Limb (tissue), 2 donors: ENCODE data around the gene PNPLA2.

Experiments
- DNase-seq, 2 donors: peaks; one replicate each; pipeline ENCODE4 v3.0.0-alpha.2; 2016; ENCODE audit errors: extremely low spot score in 2 of 2

Gene PNPLA2

DNA sequence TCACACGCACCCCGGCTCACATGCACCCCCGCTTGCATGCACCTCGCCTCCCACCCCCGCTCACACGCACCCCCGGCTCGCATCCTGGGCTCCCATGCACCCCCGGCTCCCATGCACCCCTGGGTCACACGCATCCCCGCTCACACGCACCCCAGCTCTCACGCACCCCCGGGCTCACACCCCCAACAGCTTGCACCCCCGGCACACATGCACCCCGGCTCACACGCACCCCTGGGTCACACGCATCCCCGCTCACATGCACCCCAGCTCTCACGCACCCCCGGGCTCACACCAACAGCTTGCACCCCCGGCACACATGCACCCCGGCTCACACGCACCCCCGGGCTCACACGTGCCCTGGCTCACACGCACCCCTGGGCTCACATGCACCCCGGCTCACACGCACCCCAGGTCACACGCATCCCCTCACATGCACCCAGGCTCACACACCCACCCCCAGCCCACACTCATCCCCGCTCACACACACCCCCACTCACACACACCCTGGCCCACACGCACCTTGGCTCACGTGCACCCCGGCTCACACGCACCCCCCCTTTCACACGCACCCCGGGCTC lies 40.1 kb downstream of the PNPLA2 start:
- DNase-seq = no peak

DNA sequence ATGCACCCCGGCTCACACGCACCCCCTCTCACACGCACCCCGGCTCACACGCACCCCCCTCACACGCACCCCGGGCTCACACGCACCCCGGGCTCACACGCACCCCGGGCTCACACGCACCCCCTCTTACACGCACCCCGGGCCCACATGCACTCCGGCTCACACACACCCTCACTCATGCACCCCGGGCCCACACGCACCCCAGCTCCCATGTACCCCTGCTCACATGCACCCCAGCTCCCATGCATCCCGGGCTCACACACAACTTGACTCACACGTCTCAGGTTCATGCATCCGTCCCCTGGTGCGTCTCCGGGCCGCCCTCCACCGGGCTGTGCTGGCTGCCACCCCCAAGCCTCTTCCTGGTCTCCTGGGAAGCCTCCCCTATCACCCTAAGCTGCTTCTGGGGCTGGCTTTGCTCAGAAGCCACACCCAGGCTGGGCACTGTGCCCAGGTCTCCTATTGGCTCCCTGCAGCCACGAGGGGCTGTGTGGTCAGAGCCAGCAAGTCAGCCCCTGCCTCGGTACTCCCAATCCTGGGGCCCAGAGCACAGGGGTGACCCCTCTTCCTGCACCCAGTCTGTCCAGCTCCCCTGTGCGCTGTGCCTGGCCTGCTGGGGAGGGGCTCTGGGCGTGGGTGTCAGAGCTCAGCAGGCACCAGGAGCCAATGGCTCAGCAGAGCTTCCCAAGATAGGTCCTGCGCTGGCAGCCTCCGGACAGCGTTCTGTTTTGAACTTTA lies 40.8 kb downstream of the PNPLA2 start:
- peak; percentile 56 to 81 for DNase-seq

- DNase-seq = no peak
Observed at GRCh38 chr11:860234-861104, 41.8 kb downstream of the PNPLA2 start.

GRCh38 chr11:861105-861479 lies 42.4 kb downstream of the PNPLA2 start:
- DNase-seq = no peak

GRCh38 chr11:862081-862661 lies 43.5 kb downstream of the PNPLA2 start:
- no peak for DNase-seq

- no peak for DNase-seq
Observed at GRCh38 chr11:862696-863022, 43.9 kb downstream of the PNPLA2 start.

- DNase-seq = no peak
Observed at GRCh38 chr11:863023-863909, 44.6 kb downstream of the PNPLA2 start.

GRCh38 chr11:863910-864827 lies 45.5 kb downstream of the PNPLA2 start:
- no peak for DNase-seq

DNA sequence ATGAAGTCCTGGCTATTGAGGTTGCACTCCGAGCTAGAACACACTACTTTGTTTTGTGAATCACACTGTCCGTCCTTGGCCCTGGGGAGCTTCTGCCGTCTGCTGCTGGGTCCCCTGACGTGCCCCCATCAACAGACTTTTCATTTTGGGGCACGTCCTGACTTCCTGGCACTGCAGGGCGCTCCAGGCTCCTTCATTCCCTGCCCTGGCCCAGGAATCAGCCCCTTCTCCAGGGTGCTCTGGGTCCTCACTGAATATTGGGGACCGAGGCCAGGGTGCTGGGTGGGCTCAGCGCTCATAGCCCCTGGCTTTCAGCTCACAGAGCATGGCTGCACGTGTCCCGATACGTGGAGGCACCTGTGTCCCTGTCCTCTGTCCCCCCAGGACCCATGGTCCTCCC lies 46.2 kb downstream of the PNPLA2 start:
- DNase-seq = no peak

DNA sequence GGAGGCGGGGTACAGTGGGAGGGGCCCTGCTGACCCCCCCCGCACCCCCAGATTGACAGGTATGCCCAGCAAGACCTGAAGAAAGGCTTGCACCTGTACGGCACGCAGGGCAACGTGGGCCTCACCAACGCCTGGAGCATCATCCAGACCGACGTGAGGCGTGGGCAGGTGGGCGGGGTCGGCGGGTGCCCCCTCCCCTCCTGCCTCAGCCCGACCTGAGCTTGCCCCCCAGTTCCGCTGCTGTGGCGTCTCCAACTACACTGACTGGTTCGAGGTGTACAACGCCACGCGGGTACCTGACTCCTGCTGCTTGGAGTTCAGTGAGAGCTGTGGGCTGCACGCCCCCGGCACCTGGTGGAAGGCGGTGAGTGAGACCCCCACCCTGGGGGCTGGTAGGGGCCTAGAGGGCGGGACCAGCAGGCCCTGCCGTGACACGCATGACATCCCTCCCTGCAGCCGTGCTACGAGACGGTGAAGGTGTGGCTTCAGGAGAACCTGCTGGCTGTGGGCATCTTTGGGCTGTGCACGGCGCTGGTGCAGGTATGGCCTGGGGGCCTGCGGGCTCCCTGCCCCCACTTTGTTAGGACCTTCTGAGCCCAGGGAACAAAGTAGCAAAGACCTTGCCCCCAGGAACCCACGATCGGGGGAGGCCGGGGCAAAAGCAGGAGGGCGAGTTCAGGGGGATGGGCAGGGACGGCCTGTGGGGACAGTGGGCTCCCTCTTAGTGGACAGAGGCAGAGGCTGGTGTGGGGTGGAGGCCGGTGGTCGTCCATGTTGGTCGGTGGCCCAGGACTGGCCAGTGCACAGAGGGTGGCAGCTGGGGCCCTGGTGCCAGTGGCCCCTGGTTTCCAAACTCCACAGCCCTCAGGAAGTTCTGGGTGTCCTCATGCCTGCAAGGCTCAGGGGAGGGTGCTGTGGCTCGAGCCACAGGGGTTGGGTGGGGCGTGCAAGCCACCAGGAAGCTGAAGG lies 47.0 kb downstream of the PNPLA2 start:
- no peak for DNase-seq

GRCh38 chr11:866481-866880 lies 47.8 kb downstream of the PNPLA2 start:
- DNase-seq = no peak

DNA sequence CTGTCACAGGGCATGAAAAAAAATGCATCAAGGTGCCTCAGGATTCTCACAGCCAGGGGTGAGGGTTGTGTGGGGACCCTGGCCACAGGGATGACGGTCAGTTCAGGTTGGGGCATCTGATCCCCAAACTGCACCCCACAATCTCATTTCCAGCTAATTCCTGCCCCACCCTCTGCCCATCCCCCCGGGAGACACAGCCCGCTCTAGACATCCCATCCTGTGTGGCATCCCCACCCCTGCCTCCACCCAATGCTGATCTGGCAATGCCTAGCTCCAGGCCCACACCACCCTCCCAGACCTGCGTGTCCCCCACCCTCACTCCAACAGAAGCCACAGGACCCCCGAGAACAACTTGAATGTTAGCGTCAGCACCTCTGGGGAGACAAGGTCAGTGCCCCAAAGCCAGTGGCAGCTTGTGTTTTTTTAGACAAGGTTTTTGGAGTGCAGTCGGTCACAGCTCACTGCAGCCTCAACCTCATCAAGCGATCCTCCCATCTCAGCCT lies 49.2 kb downstream of the PNPLA2 start:
- DNase-seq = no peak

DNA sequence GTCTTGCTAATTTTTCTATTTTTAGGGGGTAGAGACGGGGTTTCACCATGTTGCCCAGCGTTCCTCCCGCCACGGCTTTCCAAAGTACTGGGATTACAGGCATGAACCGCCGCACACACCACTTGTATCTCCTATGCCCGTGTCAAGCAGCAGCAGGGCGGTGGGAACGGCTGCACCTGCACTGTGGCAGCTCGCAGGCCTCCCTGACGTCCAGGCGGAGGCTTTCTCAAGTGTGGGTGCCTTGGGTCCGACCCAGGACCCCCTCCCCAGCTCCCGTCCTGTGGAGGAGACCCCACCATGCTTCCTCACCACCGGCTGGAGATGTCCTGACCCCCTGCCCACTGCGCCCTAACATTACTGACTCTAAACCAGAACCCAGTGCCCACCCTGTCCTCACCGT lies 49.7 kb downstream of the PNPLA2 start:
- DNase-seq = no peak

- DNase-seq = no peak
Observed at GRCh38 chr11:868802-869201, 50.1 kb downstream of the PNPLA2 start.

DNA sequence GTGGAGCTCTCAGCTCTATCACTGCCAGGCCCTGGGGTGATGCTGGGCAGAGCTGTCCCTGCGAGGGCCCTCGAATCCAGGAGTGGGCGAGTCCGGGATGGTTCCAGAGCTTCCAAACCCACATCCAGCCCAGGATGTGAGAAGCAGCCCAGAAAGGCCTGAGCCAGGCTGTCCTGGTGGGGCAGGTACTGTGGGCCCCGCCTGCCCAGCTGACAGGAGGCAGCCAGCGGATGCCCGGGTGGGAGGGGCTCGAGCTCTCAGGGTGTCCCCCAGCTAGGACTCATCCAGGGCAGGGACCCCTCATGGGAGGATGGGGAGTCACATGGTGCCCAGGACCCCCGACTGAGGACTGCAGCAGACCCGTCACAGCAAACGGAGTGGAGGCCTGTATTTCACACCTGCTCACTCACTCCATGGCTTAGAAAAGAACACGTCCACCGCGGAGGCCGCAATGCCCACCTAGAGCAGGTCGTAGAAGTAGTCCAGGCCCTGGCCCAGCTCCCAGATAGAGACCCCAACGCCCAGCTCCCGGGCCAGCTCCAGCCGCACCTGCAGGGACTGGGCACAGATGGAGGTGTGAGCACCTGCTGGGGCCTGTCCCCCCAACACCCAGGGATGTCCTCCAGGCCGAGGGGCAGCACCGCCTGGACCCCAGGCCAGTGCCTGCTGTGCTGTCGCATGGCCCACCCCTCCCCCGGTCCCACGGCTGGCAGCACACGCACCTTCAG lies 50.8 kb downstream of the PNPLA2 start:
- no peak for DNase-seq

DNA sequence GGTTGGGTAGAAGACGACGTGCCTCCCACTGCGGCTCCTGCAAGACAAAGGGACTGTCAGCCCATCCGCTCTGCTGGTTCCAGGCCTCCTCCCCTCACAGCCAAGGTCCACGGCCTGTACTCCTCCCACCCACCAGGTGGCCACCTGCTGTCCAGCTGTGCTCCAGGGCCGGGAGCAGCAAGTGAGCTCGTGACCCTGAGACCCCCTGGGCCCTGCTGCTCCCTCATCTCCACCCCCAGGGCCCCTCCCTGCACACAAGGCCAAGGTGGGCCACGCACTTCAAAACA lies 51.4 kb downstream of the PNPLA2 start:
- DNase-seq = no peak

DNA sequence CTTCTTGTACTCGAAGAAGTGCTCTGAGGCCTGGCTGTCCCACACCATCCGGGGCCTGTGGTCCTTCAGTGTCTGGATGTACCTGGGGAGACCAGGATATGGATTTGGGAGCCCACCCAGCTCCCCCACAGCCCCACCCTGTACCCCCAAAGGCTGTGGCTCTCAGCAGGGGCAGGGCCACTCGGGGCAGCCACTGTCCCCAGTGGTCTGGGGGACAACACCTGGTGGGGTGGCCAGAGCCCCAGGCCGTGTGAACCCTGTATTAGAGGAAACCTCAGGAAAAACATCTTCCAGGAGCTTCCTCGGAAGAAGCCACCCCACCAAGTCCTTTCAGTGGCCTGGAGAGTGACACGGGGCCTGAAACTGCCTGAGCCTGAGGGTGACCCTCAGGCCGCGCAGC lies 51.7 kb downstream of the PNPLA2 start:
- DNase-seq = no peak

- DNase-seq = no peak
Observed at GRCh38 chr11:871472-871871, 52.8 kb downstream of the PNPLA2 start.
